Cardiac septum (tissue), 1 donor: ENCODE measurements around the gene UCP3. TPM values are rescaled to one million over a fixed set of nuclear protein-coding genes. Genes with fewer than 3 reads are reported as not detected.

Source experiments
- DNase-seq: peaks from one replicate; pipeline ENCODE4 v3.0.0-alpha.2; 2020; ENCODE audit warnings: low spot score
- intact Hi-C: fragments of 100-400 bp; cut with DNase I; formaldehyde crosslinking; loops from one replicate; pipeline ENCODE4 v1.14.0; 2022
- total RNA-seq: library from RNA; stranded (reverse); fragmentation: NEBNext Ultra II Directional; extraction: Animal tissue kit (Norgen Biotek cat#: 25700); gene quantifications from one replicate; pipeline ENCODE4 v1.2.1, GENCODE V29; 2021
- donor health status: DM: no; HTN: no; CAD: no.

Gene UCP3
- total RNA-seq, 1 donor from 2014 or later, result 0.54 TPM

- intact Hi-C loops, result loop anchor here (5.0 kb wide), 1 partner anchor 38 kb away; the partner anchor contains the start of gene UCP2
Measured at GRCh38 chr11:74019860-74020259, 11.0 kb upstream of the UCP3 start.

GRCh38 chr11:74019104-74019738, 10.3 kb upstream of the UCP3 start:
- intact Hi-C loops, result loop anchor here (5.0 kb wide), 1 partner anchor 37 kb away; the partner anchor contains the start of gene UCP2
- no peak for DNase-seq

More at GRCh38 chr11:74019860-74020259, 11.0 kb upstream of the UCP3 start:
- DNase-seq, result no peak

GRCh38 chr11:74018331-74019005, 9.6 kb upstream of the UCP3 start:
- intact Hi-C loops, result loop anchor here (5.0 kb wide), 1 partner anchor 36 kb away; the partner anchor contains the start of gene UCP2
- peak; percentile 93 for DNase-seq

- intact Hi-C loops, result loop anchor here (5.0 kb wide), 1 partner anchor 35 kb away; the partner anchor contains the start of gene UCP2
Measured at GRCh38 chr11:74017631-74018030, 8.7 kb upstream of the UCP3 start.

GRCh38 chr11:74015919-74016684, 7.2 kb upstream of the UCP3 start:
- peak; percentile 65 for DNase-seq
- intact Hi-C loops, result loop anchor here (5.0 kb wide), 1 partner anchor 34 kb away; the partner anchor contains the start of gene UCP2

More at GRCh38 chr11:74017631-74018030, 8.7 kb upstream of the UCP3 start:
- DNase-seq, result peak; percentile 55

- intact Hi-C loops, result loop anchor here (5.0 kb wide), 1 partner anchor 33 kb away; the partner anchor contains the start of gene UCP2
Measured at GRCh38 chr11:74014880-74015279, 6.0 kb upstream of the UCP3 start.

GRCh38 chr11:74013141-74013540, 4.3 kb upstream of the UCP3 start:
- intact Hi-C loops, result no loop called here

More at GRCh38 chr11:74014880-74015279, 6.0 kb upstream of the UCP3 start:
- no peak for DNase-seq

GRCh38 chr11:74012074-74012809, 3.4 kb upstream of the UCP3 start:
- intact Hi-C loops, result no loop called here
- no peak for DNase-seq

More at GRCh38 chr11:74013141-74013540, 4.3 kb upstream of the UCP3 start:
- DNase-seq, result no peak

- no peak for DNase-seq
- intact Hi-C loops, result no loop called here
Measured at GRCh38 chr11:74011360-74012073, 2.6 kb upstream of the UCP3 start.

- no peak for DNase-seq
- intact Hi-C loops, result no loop called here
Measured at GRCh38 chr11:74010306-74011300, 1.7 kb upstream of the UCP3 start.

- DNase-seq, result no peak
- intact Hi-C loops, result no loop called here
Measured at GRCh38 chr11:74009675-74010305, 905 bp upstream of the UCP3 start.

GRCh38 chr11:74009230-74009547, 304 bp upstream of the UCP3 start:
- intact Hi-C loops, result no loop called here
- no peak for DNase-seq

- intact Hi-C loops, result no loop called here
- DNase-seq, result no peak
Measured at GRCh38 chr11:74007691-74008372, 1.1 kb downstream of the UCP3 start.

GRCh38 chr11:74006743-74007304, 2.1 kb downstream of the UCP3 start:
- no peak for DNase-seq
- intact Hi-C loops, result no loop called here

GRCh38 chr11:74005721-74006517, 3.0 kb downstream of the UCP3 start:
- DNase-seq, result no peak
- intact Hi-C loops, result no loop called here
